GM23248 (cell line): Measurements from ENCODE around the gene STX8.

Experiments used
- EZH2 ChIP-seq: fragments of 200-600 bp; sonication (generic); IDR thresholded peaks from 2 replicates; pipeline ENCODE4 v1.6.1; 2018; ENCODE audit warnings: antibody characterized with exemption, mild to moderate bottlenecking; ENCODE audit not compliant: insufficient read depth, poor library complexity, severe bottlenecking
- EZH2phosphoT487 ChIP-seq: fragments of 200-600 bp; sonication (generic); IDR thresholded peaks from 2 replicates; pipeline ENCODE4 v1.6.1; 2018; ENCODE audit warnings: antibody characterized with exemption, moderate library complexity, mild to moderate bottlenecking, low read depth; ENCODE audit not compliant: insufficient read depth

- TF ChIP-seq EZH2, result no peak
- TF ChIP-seq EZH2phosphoT487, result no peak
Measured at GRCh38 chr17:9259419-9259818, 316.2 kb downstream of the STX8 start.
